ENCODE results near the gene MPO. TPM values are rescaled to one million over a fixed set of nuclear protein-coding genes. Genes with fewer than 3 reads are reported as not detected.

MPO gene
- total and polyA plus RNA-seq, 2 experiments from 2014 or later: not detected

GRCh38 chr17:58316260-58316960, 35.7 kb upstream of the MPO start:
- in situ Hi-C loops (cut with MboI): no loop called here
- Histone ChIP-seq H4K20me1 (ENCODE audit: insufficient read depth) (no peaks in the 10 kb centered on the region), H3K9me2 (ENCODE audit: insufficient read depth) (no peaks in the 10 kb centered on the region), H2AFZ (no peak overlapping the region), H3K27ac (no peak overlapping the region), H3K79me2 (ENCODE audit: insufficient read depth) (no peaks in the 10 kb centered on the region), H3K4me2 (ENCODE audit: unreplicated experiment) (no peak overlapping the region), H3K4me1 (ENCODE audit: insufficient read depth) (no peaks in the 10 kb centered on the region), H3K27me3 (replicated peaks; ENCODE audit: insufficient read depth) (no peaks in the 10 kb centered on the region), H3K36me3 (ENCODE audit: low read depth) (no peaks in the 10 kb centered on the region), H3K9me3 (ENCODE audit: low read depth) (no peaks in the 10 kb centered on the region), H3K4me3 (no peak overlapping the region), H3F3A (ENCODE audit: insufficient read depth) (no peaks in the 10 kb centered on the region), H3K9ac (no peak overlapping the region)
- no peak for TF ChIP-seq EZH2phosphoT487 (IDR thresholded peaks at IDR 0.05; ENCODE audit: insufficient read depth, low read depth)
- no peak for TF ChIP-seq EZH2 (IDR thresholded peaks at IDR 0.05; ENCODE audit: insufficient read depth, poor library complexity, severe bottlenecking)
- 71 to 78% methylated on average over 8 of the region's 8 CpGs for WGBS, 2 experiments (ENCODE audit: low coverage in 1 of 2, low lambda C conversion rate in 2 of 2, missing lambda C conversion rate in 2 of 2)
- DNase-seq: no peak

DNA sequence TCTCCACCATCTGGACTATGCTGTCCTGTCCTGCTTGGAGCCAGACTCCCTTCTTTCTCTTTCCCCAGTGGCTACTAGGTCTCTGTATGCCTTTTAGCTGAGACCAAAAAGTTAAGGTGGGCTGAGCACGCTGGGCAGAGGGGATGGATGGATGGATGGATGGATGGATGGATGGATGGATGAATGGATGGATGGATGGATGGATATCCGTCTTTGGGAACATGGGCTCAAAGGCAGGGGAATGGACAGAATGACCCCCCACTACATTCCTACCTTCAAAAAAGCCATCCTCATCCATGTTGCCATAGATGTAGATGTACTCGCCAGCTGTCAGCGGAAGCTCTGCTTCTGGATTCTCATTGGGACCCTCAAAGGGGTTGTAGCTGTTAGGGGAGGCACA, 35.0 kb upstream of the MPO start:
- in situ Hi-C loops (cut with MboI): no loop called here
- H3K27ac ChIP-seq: no peak overlapping the region
- H3K36me3 ChIP-seq (ENCODE audit: low read depth): no peaks in the 10 kb centered on the region
- H3K9me3 ChIP-seq (ENCODE audit: low read depth): no peaks in the 10 kb centered on the region
- no peaks in the 10 kb centered on the region for H3K9me2 ChIP-seq (ENCODE audit: insufficient read depth)
- no peaks in the 10 kb centered on the region for H3F3A ChIP-seq (ENCODE audit: insufficient read depth)
- no peaks in the 10 kb centered on the region for H3K79me2 ChIP-seq (ENCODE audit: insufficient read depth)
- WGBS, 2 experiments (ENCODE audit: low coverage in 1 of 2, low lambda C conversion rate in 2 of 2, missing lambda C conversion rate in 2 of 2): 75 to 77% methylated on average over 4 of the region's 4 CpGs
- TF ChIP-seq EZH2phosphoT487 (IDR thresholded peaks at IDR 0.05; ENCODE audit: insufficient read depth, low read depth): no peak
- TF ChIP-seq EZH2 (IDR thresholded peaks at IDR 0.05; ENCODE audit: insufficient read depth, poor library complexity, severe bottlenecking): no peak
- H3K4me3 ChIP-seq: no peak overlapping the region
- H4K20me1 ChIP-seq (ENCODE audit: insufficient read depth): no peaks in the 10 kb centered on the region
- no peak overlapping the region for H3K9ac ChIP-seq
- H3K27me3 ChIP-seq (replicated peaks; ENCODE audit: insufficient read depth): no peaks in the 10 kb centered on the region
- no peak overlapping the region for H3K4me2 ChIP-seq (ENCODE audit: unreplicated experiment)
- no peak overlapping the region for H2AFZ ChIP-seq
- no peak for DNase-seq
- H3K4me1 ChIP-seq (ENCODE audit: insufficient read depth): no peaks in the 10 kb centered on the region

DNA sequence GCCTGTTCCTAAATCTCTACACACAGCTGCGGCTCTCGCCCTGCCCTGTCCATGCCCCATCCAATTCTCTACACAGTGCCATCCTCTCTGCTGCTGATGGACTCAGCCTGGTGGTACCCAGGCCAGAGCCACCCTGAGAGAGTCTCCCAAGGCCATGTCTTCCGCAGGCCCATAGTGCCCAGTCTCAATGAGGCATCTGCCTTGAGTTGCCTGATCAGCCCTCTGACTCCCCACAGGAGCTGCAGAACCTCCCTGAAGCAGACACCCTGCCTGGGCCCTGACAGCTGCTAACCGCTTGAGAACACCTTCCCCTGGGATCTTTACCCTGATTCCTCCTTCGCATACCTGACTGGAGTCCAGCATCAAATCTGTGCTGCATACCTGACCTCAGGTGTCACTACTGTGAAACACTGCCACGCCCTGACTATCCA, 34.6 kb upstream of the MPO start:
- in situ Hi-C loops (cut with MboI): no loop called here
- Histone ChIP-seq H3K79me2 (ENCODE audit: insufficient read depth) (no peaks in the 10 kb centered on the region), H3K27ac (no peak overlapping the region), H3F3A (ENCODE audit: insufficient read depth) (no peaks in the 10 kb centered on the region), H3K27me3 (replicated peaks; ENCODE audit: insufficient read depth) (no peaks in the 10 kb centered on the region), H3K36me3 (ENCODE audit: low read depth) (no peaks in the 10 kb centered on the region), H3K4me2 (ENCODE audit: unreplicated experiment) (no peak overlapping the region), H3K9me2 (ENCODE audit: insufficient read depth) (no peaks in the 10 kb centered on the region), H3K4me3 (no peak overlapping the region), H2AFZ (no peak overlapping the region), H4K20me1 (ENCODE audit: insufficient read depth) (no peaks in the 10 kb centered on the region), H3K4me1 (ENCODE audit: insufficient read depth) (no peaks in the 10 kb centered on the region), H3K9ac (no peak overlapping the region), H3K9me3 (ENCODE audit: low read depth) (no peaks in the 10 kb centered on the region)
- TF ChIP-seq EZH2phosphoT487 (IDR thresholded peaks at IDR 0.05; ENCODE audit: insufficient read depth, low read depth) (no peak), EZH2 (IDR thresholded peaks at IDR 0.05; ENCODE audit: insufficient read depth, poor library complexity, severe bottlenecking) (no peak)
- 70 to 74% methylated on average over 6 of the region's 6 CpGs for WGBS, 2 experiments (ENCODE audit: low coverage in 1 of 2, low lambda C conversion rate in 2 of 2, missing lambda C conversion rate in 2 of 2)
- DNase-seq: no peak

DNA sequence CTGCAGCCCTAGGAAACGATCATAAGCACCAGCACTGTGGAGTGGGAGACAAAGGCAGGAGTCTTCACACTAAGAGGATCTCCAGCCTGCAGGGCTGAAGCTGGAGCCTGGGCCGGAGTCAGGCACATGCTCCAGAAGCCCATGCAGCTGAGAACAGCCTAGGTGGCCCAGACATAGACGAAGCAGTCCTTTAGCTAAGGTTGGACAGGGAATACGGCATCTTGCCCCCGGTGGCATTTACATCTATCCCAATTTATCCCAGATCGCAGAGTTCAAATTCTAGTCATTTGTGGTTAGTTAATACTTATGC, 33.9 kb upstream of the MPO start:
- Histone ChIP-seq H3K9me2 (ENCODE audit: insufficient read depth) (no peaks in the 10 kb centered on the region), H3K27me3 (replicated peaks; ENCODE audit: insufficient read depth) (no peaks in the 10 kb centered on the region), H4K20me1 (ENCODE audit: insufficient read depth) (no peaks in the 10 kb centered on the region), H3K9ac (no peak overlapping the region), H3K36me3 (ENCODE audit: low read depth) (no peaks in the 10 kb centered on the region), H3K79me2 (ENCODE audit: insufficient read depth) (no peaks in the 10 kb centered on the region), H3F3A (ENCODE audit: insufficient read depth) (no peaks in the 10 kb centered on the region), H2AFZ (no peak overlapping the region), H3K4me3 (no peak overlapping the region), H3K27ac (no peak overlapping the region), H3K4me2 (ENCODE audit: unreplicated experiment) (no peak overlapping the region), H3K9me3 (ENCODE audit: low read depth) (no peaks in the 10 kb centered on the region), H3K4me1 (ENCODE audit: insufficient read depth) (no peaks in the 10 kb centered on the region)
- WGBS, 2 experiments (ENCODE audit: low coverage in 1 of 2, low lambda C conversion rate in 2 of 2, missing lambda C conversion rate in 2 of 2): 86 to 88% methylated on average over 6 of the region's 6 CpGs
- DNase-seq: no peak
- in situ Hi-C loops (cut with MboI): no loop called here
- TF ChIP-seq EZH2phosphoT487 (IDR thresholded peaks at IDR 0.05; ENCODE audit: insufficient read depth, low read depth): no peak
- no peak for TF ChIP-seq EZH2 (IDR thresholded peaks at IDR 0.05; ENCODE audit: insufficient read depth, poor library complexity, severe bottlenecking)

Data from GM23248 (cell line).